GM21529 (cell line): Measurements from ENCODE around the gene TSPAN10.
"Not testable (repeated sequence)": the region's sequence is repeated elsewhere in the genome, so short reads cannot be mapped to it uniquely, and the experiment has no call there.

Source experiments
- ATAC-seq: cut with Tn5 transposase; IDR thresholded peaks from one replicate; pipeline ENCODE4 v1.9.1; 2021; ENCODE audit not compliant: unreplicated experiment

The TSPAN10 gene

DNA sequence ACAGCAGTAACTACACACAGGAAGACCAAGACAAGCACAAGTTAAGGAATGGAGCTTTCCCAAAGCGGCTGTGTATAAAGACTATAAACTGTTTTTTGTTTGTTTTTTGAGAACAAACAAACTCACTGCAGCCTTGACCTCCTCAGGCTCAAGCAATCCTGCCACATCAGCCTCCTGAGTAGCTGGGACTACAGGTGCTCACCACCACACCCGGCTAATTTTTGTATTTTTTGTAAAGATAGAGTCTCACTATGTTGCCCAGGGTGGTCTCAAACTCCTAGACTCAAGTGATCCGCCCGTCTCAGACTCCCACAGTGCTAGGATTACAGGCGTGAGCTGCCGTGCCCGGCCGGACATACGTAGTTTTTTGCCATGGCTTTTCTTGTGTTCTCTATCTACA, 23.4 kb downstream of the TSPAN10 start:
- ATAC-seq: no peak

DNA sequence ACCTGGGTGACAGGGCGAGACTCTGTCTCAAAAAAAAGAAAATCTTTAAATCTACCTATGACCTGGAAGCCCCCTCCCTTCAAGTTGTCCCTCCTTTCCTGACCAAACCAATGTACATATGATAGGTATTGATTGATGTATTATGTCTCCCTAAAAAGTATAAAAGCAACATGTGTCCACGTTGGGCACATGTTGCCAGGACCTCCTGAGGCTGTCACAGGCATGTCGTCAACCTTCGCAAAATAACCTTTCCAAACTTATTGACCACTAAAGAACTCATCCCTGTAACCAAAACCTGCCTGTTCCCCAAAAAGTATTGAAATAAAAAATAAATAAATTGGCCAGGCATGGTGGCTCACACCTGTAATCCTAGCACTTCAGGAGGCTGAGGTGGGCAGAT, 25.0 kb downstream of the TSPAN10 start:
- no peak for ATAC-seq

- ATAC-seq: no peak
Measured at GRCh38 chr17:81664051-81664470, 27.1 kb downstream of the TSPAN10 start.

DNA sequence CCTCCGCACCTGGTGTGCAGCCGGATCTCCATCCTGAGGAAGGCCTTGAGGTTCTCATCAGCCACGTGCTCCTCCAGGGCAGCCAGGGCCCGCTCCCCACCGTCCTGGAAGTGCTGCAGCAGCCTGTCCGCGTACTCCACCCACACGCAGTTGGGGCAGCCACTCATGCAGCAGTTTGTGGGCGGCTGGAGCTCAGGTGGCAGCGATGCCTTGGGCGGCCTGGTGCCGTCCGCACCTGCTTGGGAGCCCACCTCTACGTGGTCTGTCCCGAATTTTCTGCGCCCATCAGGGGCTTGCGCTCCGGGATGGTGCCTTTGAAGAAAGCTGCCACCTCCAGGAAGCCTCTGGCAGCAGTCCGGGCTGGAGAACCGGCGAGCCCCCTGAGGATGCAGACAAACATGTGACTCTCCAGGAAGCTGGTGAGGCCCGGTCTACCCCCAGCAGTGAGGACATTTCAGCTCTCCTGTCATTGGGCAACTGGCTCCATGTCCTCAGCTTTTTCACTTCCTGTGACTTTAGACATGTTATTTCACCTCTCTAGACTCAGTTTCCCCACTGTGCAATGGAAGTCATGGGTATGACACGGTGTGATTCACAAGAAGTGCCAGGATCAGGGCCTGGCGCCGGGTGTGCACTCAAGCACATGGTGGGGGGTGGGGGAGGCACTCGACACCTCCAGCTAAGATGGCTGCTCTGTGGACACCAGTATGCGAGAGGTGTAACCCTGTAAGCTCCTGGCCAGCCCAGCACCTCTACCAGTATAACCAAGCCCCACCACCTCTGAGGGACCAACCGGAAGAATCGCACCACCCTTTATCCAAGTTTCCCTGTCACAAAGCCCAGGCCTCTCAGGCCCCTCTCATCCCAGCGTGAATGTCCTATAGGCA, 28.5 kb downstream of the TSPAN10 start:
- peak; percentile 14 for ATAC-seq

- no peak for ATAC-seq
Measured at GRCh38 chr17:81666092-81666341, 29.0 kb downstream of the TSPAN10 start.

- peak; percentile 88 for ATAC-seq
Measured at GRCh38 chr17:81666342-81667191, 29.6 kb downstream of the TSPAN10 start, which contains the start of the genes CCDC137 and OXLD1. Gene CCDC137, plus strand, starts transcription at chr17:81666737. Its CDS starts 30 bp downstream, at chr17:81666767. Gene OXLD1, minus strand, starts transcription at chr17:81666605. Its CDS starts 28 bp downstream, at chr17:81666577.

- no peak for ATAC-seq
Measured at GRCh38 chr17:81667754-81668153, 30.8 kb downstream of the TSPAN10 start.

- ATAC-seq: no peak
Measured at GRCh38 chr17:81672504-81672903, 35.5 kb downstream of the TSPAN10 start.

GRCh38 chr17:81672954-81673353, 36.0 kb downstream of the TSPAN10 start:
- no peak for ATAC-seq

GRCh38 chr17:81673561-81674258, 36.7 kb downstream of the TSPAN10 start:
- ATAC-seq: no peak

GRCh38 chr17:81675515-81676221, 38.7 kb downstream of the TSPAN10 start:
- not testable (repeated sequence) for ATAC-seq

DNA sequence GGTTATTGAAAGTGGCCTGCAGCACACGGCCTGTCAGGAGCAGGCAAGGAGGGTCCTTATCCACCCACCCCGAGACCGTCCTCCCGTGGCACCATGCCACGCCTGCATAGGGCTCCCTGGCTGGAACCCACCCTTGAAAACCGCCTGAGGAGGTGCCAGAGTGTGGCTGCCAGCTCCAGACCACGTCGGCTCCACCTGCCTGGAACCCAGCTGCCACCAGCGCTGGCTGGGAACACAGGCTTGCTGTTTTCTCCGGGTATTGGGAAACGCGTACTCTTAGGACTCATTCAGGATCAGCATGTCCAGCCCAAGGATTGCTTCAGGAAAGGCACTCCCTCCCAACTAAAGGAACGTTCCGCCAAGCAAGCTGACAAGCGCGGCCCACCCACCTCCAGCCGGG, 39.9 kb downstream of the TSPAN10 start:
- no peak for ATAC-seq

- no peak for ATAC-seq
Measured at GRCh38 chr17:81680150-81680549, 43.2 kb downstream of the TSPAN10 start.

- ATAC-seq: no peak
Measured at GRCh38 chr17:81681672-81682071, 44.7 kb downstream of the TSPAN10 start.

DNA sequence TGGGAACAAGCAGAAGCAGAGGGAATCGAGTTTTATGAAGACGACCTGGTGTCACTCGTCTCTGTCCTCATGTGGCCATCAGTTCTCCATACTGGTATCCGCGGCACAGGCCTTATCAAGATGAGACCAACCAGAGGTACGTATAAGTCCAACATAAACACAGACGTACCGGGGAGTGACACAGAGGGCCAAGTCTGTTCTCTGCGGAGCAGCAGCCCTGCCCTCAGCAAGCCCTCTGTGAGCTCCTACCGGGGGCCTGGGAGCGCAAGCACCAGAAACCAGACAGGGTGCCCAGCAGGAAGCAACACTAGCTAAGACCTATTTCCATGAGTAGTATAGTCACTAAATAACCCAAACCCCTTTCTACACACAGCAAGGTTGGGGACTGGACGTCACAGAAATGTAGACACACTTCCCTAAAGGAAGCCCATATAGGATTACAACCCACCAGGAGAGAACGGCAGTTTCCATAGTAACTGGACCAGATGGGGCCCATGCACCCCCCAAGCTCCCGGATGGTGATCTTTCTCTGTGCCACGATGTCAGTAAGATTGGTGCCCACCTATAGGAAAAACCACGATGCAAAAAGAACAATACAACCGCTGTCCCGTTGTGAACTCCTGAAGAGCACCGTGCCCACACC, 45.7 kb downstream of the TSPAN10 start:
- ATAC-seq: no peak

DNA sequence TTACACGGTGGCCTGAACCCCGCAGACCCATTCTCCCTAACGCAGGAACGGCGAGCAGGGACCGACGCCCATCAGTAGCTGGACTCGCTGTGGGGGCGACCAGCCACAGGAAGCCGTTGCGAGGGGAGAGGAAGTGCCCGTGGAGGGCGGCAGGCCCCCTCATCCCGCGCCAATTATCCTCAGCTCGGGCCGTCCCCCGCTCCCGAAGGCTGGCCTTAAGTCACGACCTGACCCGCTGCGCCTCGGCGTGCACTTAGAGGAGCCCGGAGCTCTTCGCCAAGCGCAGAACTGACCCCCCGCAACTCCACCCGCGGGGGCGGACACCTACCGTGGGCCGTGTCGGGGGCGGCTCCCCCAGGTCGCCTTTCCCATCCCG, 46.2 kb downstream of the TSPAN10 start:
- ATAC-seq: peak; percentile 27

- peak; percentile 89 for ATAC-seq
Measured at GRCh38 chr17:81683584-81684441, 46.8 kb downstream of the TSPAN10 start, which contains the start of the genes ARL16 and HGS. Gene ARL16, minus strand, starts transcription at chr17:81683797. Its CDS starts 44 bp downstream, at chr17:81683753. Gene HGS, plus strand, starts transcription at chr17:81684011. Its CDS starts 56 bp downstream, at chr17:81684067.

DNA sequence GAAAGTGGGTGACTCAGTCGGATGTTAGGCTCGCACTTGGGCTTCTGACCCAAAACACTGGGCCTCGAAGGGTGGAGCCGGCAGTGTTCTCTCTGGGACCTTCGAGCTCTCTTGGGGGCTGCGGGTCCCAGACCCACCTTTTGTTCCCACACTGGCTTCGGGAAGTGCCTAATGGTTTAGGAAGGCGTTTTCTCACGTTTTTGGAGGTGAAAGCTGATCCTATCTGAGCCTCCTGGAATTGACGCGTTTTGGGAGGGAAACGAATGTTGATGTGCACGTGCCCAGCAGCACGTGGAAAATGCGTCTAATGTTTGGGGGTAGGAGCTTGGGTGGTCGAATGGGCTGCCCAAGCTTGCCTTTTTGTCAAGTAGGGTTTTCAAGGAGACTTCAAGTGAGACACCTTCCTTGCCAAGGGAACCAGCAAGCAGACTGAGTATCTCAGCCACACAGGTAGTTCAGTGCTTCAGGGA, 47.5 kb downstream of the TSPAN10 start:
- no peak for ATAC-seq

- ATAC-seq: no peak
Measured at GRCh38 chr17:81685108-81685507, 48.1 kb downstream of the TSPAN10 start.
